MM.1S (cell line): ENCODE data around the gene MAG.

ENCODE experiments used
- EZH2phosphoT487 ChIP-seq: fragments of 300-600 bp; sonication (generic); IDR thresholded peaks from 2 replicates; pipeline ENCODE4 v1.6.1; 2018; ENCODE audit warnings: antibody characterized with exemption, low read length
- TF ChIP-seq, protein P1 (sequence below): fragments of 300-600 bp; sonication (generic); IDR thresholded peaks from 2 replicates; pipeline ENCODE4 v1.5.1; 2016; ENCODE audit warnings: antibody characterized with exemption, low read length, mixed read lengths

DNA sequence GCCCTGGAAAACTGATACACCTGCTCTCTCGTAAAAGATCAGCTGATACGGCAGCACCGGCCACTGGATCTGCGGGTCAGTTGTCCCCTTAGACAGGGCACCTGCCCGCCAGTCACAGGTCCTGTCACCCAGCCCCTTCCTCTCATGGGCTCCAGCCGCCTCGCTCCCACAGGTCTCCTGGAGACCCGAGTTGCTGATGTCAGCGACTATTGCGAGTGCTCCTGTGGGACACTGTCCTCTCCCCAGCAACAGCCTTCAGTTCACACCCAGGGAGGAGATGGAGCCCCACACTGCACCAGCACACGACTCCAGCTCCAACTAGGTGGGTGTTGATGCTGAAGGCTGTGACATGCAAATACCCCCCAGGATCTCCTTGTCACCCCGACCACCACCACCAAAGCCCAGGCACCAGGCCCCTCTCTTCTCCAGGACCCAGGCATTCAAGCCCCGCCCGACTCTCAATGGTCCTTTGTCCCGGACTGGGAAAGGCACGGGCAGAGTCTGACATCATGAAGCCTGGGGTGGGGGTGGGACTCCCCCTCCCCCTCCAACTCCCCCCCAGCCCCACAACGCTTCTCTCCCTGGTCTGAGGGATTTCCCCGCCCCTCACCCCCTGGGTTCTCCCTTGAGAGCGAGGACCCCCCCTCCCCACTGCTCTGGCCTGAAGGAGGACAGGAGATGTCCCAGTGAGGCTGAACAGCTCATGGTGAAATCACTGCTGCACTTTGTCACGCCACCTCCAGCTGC, 1.4 kb upstream of the MAG start:
- TF ChIP-seq, protein P1, sequence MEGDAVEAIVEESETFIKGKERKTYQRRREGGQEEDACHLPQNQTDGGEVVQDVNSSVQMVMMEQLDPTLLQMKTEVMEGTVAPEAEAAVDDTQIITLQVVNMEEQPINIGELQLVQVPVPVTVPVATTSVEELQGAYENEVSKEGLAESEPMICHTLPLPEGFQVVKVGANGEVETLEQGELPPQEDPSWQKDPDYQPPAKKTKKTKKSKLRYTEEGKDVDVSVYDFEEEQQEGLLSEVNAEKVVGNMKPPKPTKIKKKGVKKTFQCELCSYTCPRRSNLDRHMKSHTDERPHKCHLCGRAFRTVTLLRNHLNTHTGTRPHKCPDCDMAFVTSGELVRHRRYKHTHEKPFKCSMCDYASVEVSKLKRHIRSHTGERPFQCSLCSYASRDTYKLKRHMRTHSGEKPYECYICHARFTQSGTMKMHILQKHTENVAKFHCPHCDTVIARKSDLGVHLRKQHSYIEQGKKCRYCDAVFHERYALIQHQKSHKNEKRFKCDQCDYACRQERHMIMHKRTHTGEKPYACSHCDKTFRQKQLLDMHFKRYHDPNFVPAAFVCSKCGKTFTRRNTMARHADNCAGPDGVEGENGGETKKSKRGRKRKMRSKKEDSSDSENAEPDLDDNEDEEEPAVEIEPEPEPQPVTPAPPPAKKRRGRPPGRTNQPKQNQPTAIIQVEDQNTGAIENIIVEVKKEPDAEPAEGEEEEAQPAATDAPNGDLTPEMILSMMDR = no peak
- no peak for TF ChIP-seq EZH2phosphoT487
